ENCODE measurements around the gene HAUS8. TPM values are rescaled to one million over a fixed set of nuclear protein-coding genes. Genes with fewer than 3 reads are reported as not detected.

HAUS8 gene
- total and polyA plus RNA-seq, 2 of the 4 experiments (the other 2 are of a cell fraction), result 3.4 to 14.2 TPM

Other genes with a start within 250 kb of the HAUS8 start
- 7.9 and 9.2 TPM in 2 replicates for gene SIN3B, start 246.1 kb downstream of the HAUS8 start, total RNA-seq (2012; rRNA removed)
- gene SIN3B, start 246.1 kb downstream of the HAUS8 start, polyA plus RNA-seq (2012; rRNA removed), result 40.0 and 51.2 TPM in 2 replicates
- not detected in 2 replicates for gene F2RL3, start 186.5 kb downstream of the HAUS8 start, total RNA-seq (2012; rRNA removed)
- 0.03 TPM in 1 of 2 replicates, not detected in the other for gene F2RL3, start 186.5 kb downstream of the HAUS8 start, polyA plus RNA-seq (2012; rRNA removed)
- 0.28 and 0.36 TPM in 2 replicates for gene CPAMD8, start 48.6 kb downstream of the HAUS8 start, total RNA-seq (2012; rRNA removed)
- gene CPAMD8, start 48.6 kb downstream of the HAUS8 start, polyA plus RNA-seq (2012; rRNA removed), result 0.63 and 0.79 TPM in 2 replicates
- gene MYO9B, start 325 bp upstream of the HAUS8 start, total RNA-seq (2012; rRNA removed), result 59.7 and 61.8 TPM in 2 replicates
- 77.8 and 91.3 TPM in 2 replicates for gene MYO9B, start 325 bp upstream of the HAUS8 start, polyA plus RNA-seq (2012; rRNA removed)
- gene USE1, start 139.9 kb upstream of the HAUS8 start, total RNA-seq (2012; rRNA removed), result 17.2 and 18.1 TPM in 2 replicates
- 24.2 and 28.7 TPM in 2 replicates for gene USE1, start 139.9 kb upstream of the HAUS8 start, polyA plus RNA-seq (2012; rRNA removed)
- gene OCEL1, start 150.8 kb upstream of the HAUS8 start, total RNA-seq (2012; rRNA removed), result 0.83 and 1.1 TPM in 2 replicates
- gene OCEL1, start 150.8 kb upstream of the HAUS8 start, polyA plus RNA-seq (2012; rRNA removed), result 5.7 and 7.2 TPM in 2 replicates
- gene NR2F6, start 170.5 kb upstream of the HAUS8 start, total RNA-seq (2012; rRNA removed), result 8.4 and 10.0 TPM in 2 replicates
- gene NR2F6, start 170.5 kb upstream of the HAUS8 start, polyA plus RNA-seq (2012; rRNA removed), result 20.5 and 28.5 TPM in 2 replicates
- not detected in 2 replicates for gene USHBP1, start 189.3 kb upstream of the HAUS8 start, total RNA-seq (2012; rRNA removed)
- not detected in 2 replicates for gene USHBP1, start 189.3 kb upstream of the HAUS8 start, polyA plus RNA-seq (2012; rRNA removed)
- gene BABAM1, start 192.0 kb upstream of the HAUS8 start, total RNA-seq (2012; rRNA removed), result 76.7 and 101 TPM in 2 replicates
- 95.1 and 106 TPM in 2 replicates for gene BABAM1, start 192.0 kb upstream of the HAUS8 start, polyA plus RNA-seq (2012; rRNA removed)
- under 0.01 and 0.28 TPM in 2 replicates for gene ANKLE1, start 206.4 kb upstream of the HAUS8 start, total RNA-seq (2012; rRNA removed)
- gene ANKLE1, start 206.4 kb upstream of the HAUS8 start, polyA plus RNA-seq (2012; rRNA removed), result 0.87 and 1.0 TPM in 2 replicates
- 3.6 and 3.9 TPM in 2 replicates for gene ABHD8, start 228.0 kb upstream of the HAUS8 start, total RNA-seq (2012; rRNA removed)
- gene ABHD8, start 228.0 kb upstream of the HAUS8 start, polyA plus RNA-seq (2012; rRNA removed), result 10.2 and 11.4 TPM in 2 replicates
- gene MRPL34, start 230.4 kb upstream of the HAUS8 start, total RNA-seq (2012; rRNA removed), result 7.3 and 17.2 TPM in 2 replicates
- gene MRPL34, start 230.4 kb upstream of the HAUS8 start, polyA plus RNA-seq (2012; rRNA removed), result 31.7 and 37.0 TPM in 2 replicates
- gene DDA1, start 234.1 kb upstream of the HAUS8 start, total RNA-seq (2012; rRNA removed), result 33.7 and 35.0 TPM in 2 replicates
- gene DDA1, start 234.1 kb upstream of the HAUS8 start, polyA plus RNA-seq (2012; rRNA removed), result 87.2 and 113 TPM in 2 replicates